SK-N-MC (cell line): Measurements from ENCODE around the gene SNAPC4.

ENCODE experiments used
- EZH2 ChIP-seq: fragments of 200-600 bp; sonication (generic); IDR thresholded peaks from one replicate; pipeline ENCODE4 v1.6.1; 2017; ENCODE audit warnings: antibody characterized with exemption
- POLR2AphosphoS5 ChIP-seq: IDR thresholded peaks from 2 replicates; pipeline ENCODE4 v1.6.1; 2012; ENCODE audit warnings: mild to moderate bottlenecking, low read depth, low read length, borderline replicate concordance

DNA sequence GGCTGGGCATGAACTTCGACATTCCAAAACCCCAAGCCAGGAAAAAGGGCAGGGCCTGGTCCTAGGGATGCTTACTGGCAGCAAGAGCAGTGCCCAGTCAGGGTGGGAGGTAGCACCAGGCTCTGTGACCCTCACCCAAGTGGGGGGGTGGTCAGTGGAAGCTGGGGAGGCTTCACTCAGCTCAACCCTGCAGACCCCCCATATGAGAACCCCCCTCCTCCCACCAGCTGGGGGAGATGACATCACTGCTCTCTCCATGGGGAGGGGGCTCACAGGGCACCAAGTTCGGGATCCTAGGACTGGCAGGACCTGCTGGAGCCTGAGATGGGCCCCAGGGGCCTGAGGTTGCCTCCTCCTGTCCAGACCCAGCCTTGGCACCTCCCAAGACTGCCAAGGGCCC lies 41.1 kb downstream of the SNAPC4 start:
- TF ChIP-seq EZH2 (no peak), POLR2AphosphoS5 (no peak)
